ENCODE data around the gene EPG5.

The EPG5 gene

DNA sequence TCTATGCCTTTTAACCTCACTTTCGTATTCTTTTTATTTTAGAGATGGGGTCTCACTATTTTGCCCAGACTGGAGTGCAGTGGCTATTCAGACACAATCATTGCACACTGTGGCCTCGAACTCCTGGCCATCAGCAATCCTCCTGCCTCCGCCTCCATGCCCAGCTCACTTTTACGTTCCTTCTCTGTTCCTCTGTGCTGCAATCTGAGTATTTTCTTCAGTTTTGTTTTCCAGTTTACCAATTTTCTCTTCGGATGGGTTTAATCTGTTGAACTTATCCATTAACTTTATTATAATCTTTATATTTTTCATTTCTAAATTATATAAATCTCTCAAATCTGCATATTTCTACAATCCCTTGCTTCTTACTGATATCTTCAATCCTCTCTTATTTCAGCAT lies 103.0 kb downstream of the EPG5 start:
- TF ChIP-seq TEAD4 (IDR thresholded peaks at IDR 0.05), result no peak
- no peak for TF ChIP-seq TAF1 (IDR thresholded peaks at IDR 0.05; ENCODE audit: low read depth)
- TF ChIP-seq TCF12 (IDR thresholded peaks at IDR 0.05; ENCODE audit: low read depth), result no peak
- TF ChIP-seq NFIC (IDR thresholded peaks at IDR 0.05), result no peak
- no peak for TF ChIP-seq EGR1 (IDR thresholded peaks at IDR 0.05)
- no peak for TF ChIP-seq ZBTB7A (IDR thresholded peaks at IDR 0.05; ENCODE audit: low read depth)
- TF ChIP-seq, protein P1, sequence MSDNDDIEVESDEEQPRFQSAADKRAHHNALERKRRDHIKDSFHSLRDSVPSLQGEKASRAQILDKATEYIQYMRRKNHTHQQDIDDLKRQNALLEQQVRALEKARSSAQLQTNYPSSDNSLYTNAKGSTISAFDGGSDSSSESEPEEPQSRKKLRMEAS (IDR thresholded peaks at IDR 0.05), result no peak
- no peak for TF ChIP-seq CREB1 (IDR thresholded peaks at IDR 0.05; ENCODE audit: low read depth)
- TF ChIP-seq, protein P2, sequence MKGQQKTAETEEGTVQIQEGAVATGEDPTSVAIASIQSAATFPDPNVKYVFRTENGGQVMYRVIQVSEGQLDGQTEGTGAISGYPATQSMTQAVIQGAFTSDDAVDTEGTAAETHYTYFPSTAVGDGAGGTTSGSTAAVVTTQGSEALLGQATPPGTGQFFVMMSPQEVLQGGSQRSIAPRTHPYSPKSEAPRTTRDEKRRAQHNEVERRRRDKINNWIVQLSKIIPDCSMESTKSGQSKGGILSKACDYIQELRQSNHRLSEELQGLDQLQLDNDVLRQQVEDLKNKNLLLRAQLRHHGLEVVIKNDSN (IDR thresholded peaks at IDR 0.05), result no peak

DNA sequence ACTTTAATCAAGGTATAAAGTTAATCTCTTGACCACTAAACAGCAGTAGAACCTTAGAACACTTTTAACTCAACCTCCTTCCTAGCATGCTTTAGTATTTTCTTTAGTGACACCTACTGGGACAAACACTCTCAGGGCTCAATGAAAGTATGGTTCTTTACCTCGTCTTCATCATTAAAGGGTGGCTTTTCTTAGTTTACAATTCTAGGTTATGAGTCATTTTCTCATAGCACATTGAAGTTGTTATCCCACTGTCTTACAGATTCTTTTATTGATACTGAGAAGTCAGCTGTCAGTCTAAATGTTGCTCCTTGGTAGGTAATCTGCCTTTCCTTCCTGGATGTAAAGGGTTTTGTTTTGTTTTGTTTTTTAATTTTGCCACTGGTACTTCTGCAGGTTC lies 103.7 kb downstream of the EPG5 start:
- TF ChIP-seq CEBPB (IDR thresholded peaks at IDR 0.05), result no peak
- TF ChIP-seq EP300 (IDR thresholded peaks at IDR 0.05; ENCODE audit: borderline replicate concordance), result no peak
- no peak for TF ChIP-seq EGR1 (IDR thresholded peaks at IDR 0.05)
- TF ChIP-seq, protein P2 (IDR thresholded peaks at IDR 0.05), result no peak
- TF ChIP-seq FOXM1 (IDR thresholded peaks at IDR 0.05; ENCODE audit: borderline replicate concordance, low read depth), result no peak
- TF ChIP-seq CREB1 (IDR thresholded peaks at IDR 0.05; ENCODE audit: low read depth), result no peak
- no peak for TF ChIP-seq TEAD4 (IDR thresholded peaks at IDR 0.05)
- TF ChIP-seq, protein P3, sequence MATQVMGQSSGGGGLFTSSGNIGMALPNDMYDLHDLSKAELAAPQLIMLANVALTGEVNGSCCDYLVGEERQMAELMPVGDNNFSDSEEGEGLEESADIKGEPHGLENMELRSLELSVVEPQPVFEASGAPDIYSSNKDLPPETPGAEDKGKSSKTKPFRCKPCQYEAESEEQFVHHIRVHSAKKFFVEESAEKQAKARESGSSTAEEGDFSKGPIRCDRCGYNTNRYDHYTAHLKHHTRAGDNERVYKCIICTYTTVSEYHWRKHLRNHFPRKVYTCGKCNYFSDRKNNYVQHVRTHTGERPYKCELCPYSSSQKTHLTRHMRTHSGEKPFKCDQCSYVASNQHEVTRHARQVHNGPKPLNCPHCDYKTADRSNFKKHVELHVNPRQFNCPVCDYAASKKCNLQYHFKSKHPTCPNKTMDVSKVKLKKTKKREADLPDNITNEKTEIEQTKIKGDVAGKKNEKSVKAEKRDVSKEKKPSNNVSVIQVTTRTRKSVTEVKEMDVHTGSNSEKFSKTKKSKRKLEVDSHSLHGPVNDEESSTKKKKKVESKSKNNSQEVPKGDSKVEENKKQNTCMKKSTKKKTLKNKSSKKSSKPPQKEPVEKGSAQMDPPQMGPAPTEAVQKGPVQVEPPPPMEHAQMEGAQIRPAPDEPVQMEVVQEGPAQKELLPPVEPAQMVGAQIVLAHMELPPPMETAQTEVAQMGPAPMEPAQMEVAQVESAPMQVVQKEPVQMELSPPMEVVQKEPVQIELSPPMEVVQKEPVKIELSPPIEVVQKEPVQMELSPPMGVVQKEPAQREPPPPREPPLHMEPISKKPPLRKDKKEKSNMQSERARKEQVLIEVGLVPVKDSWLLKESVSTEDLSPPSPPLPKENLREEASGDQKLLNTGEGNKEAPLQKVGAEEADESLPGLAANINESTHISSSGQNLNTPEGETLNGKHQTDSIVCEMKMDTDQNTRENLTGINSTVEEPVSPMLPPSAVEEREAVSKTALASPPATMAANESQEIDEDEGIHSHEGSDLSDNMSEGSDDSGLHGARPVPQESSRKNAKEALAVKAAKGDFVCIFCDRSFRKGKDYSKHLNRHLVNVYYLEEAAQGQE (IDR thresholded peaks at IDR 0.05; ENCODE audit: low read depth), result no peak
- TF ChIP-seq RAD21 (IDR thresholded peaks at IDR 0.05; ENCODE audit: low read depth), result no peak
- TF ChIP-seq TAF1 (IDR thresholded peaks at IDR 0.05; ENCODE audit: low read depth), result no peak
- no peak for TF ChIP-seq NFIC (IDR thresholded peaks at IDR 0.05)
- TF ChIP-seq YY1 (IDR thresholded peaks at IDR 0.05; ENCODE audit: low read depth), result no peak
- TF ChIP-seq TCF12 (IDR thresholded peaks at IDR 0.05; ENCODE audit: low read depth), result no peak
- TF ChIP-seq ZBTB7A (IDR thresholded peaks at IDR 0.05; ENCODE audit: low read depth), result no peak
- TF ChIP-seq, protein P1 (IDR thresholded peaks at IDR 0.05), result no peak

DNA sequence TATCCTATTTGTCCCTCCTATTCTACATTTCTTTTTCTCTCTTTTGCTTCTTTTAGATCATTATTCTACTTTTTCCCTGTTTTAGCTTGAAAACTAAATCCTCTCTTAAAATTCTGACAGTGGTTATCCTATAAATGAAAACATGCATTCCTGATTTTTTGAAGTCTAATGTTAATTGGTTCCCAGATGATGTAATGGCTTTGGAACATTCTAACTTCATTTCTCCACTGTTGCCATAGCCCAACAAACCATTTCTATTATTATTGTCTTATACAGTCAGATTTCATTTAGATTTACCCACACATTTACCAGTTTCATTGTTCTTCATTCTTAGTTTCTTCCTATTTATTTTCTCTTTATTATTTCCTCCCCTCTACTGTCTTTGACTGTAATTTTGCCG lies 105.2 kb downstream of the EPG5 start:
- no peak for TF ChIP-seq ZBTB7A (IDR thresholded peaks at IDR 0.05; ENCODE audit: low read depth)
- no peak for TF ChIP-seq NFIC (IDR thresholded peaks at IDR 0.05)
- TF ChIP-seq FOXM1 (IDR thresholded peaks at IDR 0.05; ENCODE audit: borderline replicate concordance, low read depth), result no peak
- no peak for TF ChIP-seq TEAD4 (IDR thresholded peaks at IDR 0.05)
- TF ChIP-seq RAD21 (IDR thresholded peaks at IDR 0.05; ENCODE audit: low read depth), result no peak
- no peak for TF ChIP-seq EGR1 (IDR thresholded peaks at IDR 0.05)
- TF ChIP-seq, protein P2 (IDR thresholded peaks at IDR 0.05), result no peak
- TF ChIP-seq, protein P3 (IDR thresholded peaks at IDR 0.05; ENCODE audit: low read depth), result no peak
- TF ChIP-seq CEBPB (IDR thresholded peaks at IDR 0.05), result no peak
- no peak for TF ChIP-seq EP300 (IDR thresholded peaks at IDR 0.05; ENCODE audit: borderline replicate concordance)
- TF ChIP-seq, protein P1 (IDR thresholded peaks at IDR 0.05), result no peak

DNA sequence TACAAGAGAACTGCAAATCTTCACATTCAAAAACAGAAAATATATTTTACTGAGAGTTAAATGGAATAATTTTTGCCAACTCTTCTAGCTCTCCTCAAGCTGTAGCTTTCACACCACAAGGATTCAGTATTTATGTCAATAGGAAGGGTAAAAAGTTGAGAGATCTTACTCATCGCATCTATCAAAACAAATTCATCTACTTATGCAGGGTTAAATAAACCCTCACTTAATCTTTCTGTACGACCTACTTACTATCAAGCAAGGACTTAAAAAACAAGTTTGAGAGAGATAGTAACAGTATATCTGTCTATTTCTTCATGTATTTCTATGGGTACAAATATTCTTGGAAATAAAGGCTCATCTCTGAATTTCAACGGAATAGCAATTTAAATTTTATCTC lies 106.2 kb downstream of the EPG5 start:
- TF ChIP-seq, protein P1 (IDR thresholded peaks at IDR 0.05), result no peak
- TF ChIP-seq, protein P2 (IDR thresholded peaks at IDR 0.05), result no peak
- TF ChIP-seq CREB1 (IDR thresholded peaks at IDR 0.05; ENCODE audit: low read depth) (no peak), YY1 (IDR thresholded peaks at IDR 0.05; ENCODE audit: low read depth) (no peak), FOXM1 (IDR thresholded peaks at IDR 0.05; ENCODE audit: borderline replicate concordance, low read depth) (no peak), TAF1 (IDR thresholded peaks at IDR 0.05; ENCODE audit: low read depth) (no peak), ZBTB7A (IDR thresholded peaks at IDR 0.05; ENCODE audit: low read depth) (no peak), TCF12 (IDR thresholded peaks at IDR 0.05; ENCODE audit: low read depth) (no peak), EP300 (IDR thresholded peaks at IDR 0.05; ENCODE audit: borderline replicate concordance) (no peak), NFIC (IDR thresholded peaks at IDR 0.05) (no peak), TEAD4 (IDR thresholded peaks at IDR 0.05) (no peak), EGR1 (IDR thresholded peaks at IDR 0.05) (no peak), RAD21 (IDR thresholded peaks at IDR 0.05; ENCODE audit: low read depth) (no peak), CEBPB (IDR thresholded peaks at IDR 0.05) (no peak)
- TF ChIP-seq, protein P3 (IDR thresholded peaks at IDR 0.05; ENCODE audit: low read depth), result no peak
